K562 (cell line): ENCODE data around the gene SLC39A11. TPM values are rescaled to one million over a fixed set of nuclear protein-coding genes. Genes with fewer than 3 reads are reported as not detected.
A peak's percentile ranks its signal among the peaks of the same experiment; 100 is the strongest.

ENCODE experiments used
- ELF4 ChIP-seq: fragments of 450-650 bp; formaldehyde crosslinking; IDR thresholded peaks from 2 replicates; pipeline ENCODE4 v1.4.0; 2022; ENCODE audit warnings: missing genetic modification characterization
- HSF4 ChIP-seq: fragments of 250-450 bp; sonication (Bioruptor Pico); IDR thresholded peaks from 2 replicates; pipeline ENCODE4 v2.1.2; 2022; ENCODE audit warnings: mild to moderate bottlenecking, moderate library complexity, borderline replicate concordance
- KDM5B ChIP-seq: fragments of 200-600 bp; sonication (generic); IDR thresholded peaks from 2 replicates; pipeline ENCODE4 v1.6.1; 2012; ENCODE audit warnings: low read depth, mild to moderate bottlenecking, moderate library complexity, low read length, control low read depth, inconsistent platforms; ENCODE audit not compliant: insufficient replicate concordance
- LCOR ChIP-seq: sonication (generic); formaldehyde crosslinking; IDR thresholded peaks from 2 replicates; pipeline ENCODE4 v1.8.0; 2022; ENCODE audit warnings: mild to moderate bottlenecking, missing genetic modification reagents
- SMAD4 ChIP-seq: fragments of 250-450 bp; sonication (Bioruptor Pico); conservative IDR thresholded peaks from 2 replicates; pipeline ENCODE4 v1.8.0; 2021; ENCODE audit warnings: inconsistent platforms, mild to moderate bottlenecking, moderate library complexity
- SMARCA4 ChIP-seq: fragments of 450-650 bp; IDR thresholded peaks from 2 replicates; pipeline ENCODE4 v1.6.1; 2016
- SOX6 ChIP-seq: fragments of 450-650 bp; IDR thresholded peaks from 2 replicates; pipeline ENCODE4 v1.6.1; 2014; ENCODE audit warnings: mild to moderate bottlenecking
- SPI1 ChIP-seq: IDR thresholded peaks from 2 replicates; pipeline ENCODE4 v1.6.1; 2011; ENCODE audit warnings: low read depth, low read length, control low read depth, borderline replicate concordance
- TSHZ1 ChIP-seq: fragments of 250-450 bp; sonication (Bioruptor Pico); IDR thresholded peaks from 2 replicates; pipeline ENCODE4 v1.4.0; 2020; ENCODE audit warnings: mild to moderate bottlenecking, moderate library complexity
- XRCC4 ChIP-seq: IDR thresholded peaks from one replicate; pipeline ENCODE4 v1.6.1; 2011; ENCODE audit not compliant: insufficient read depth, insufficient read length; ENCODE audit errors: extremely low read depth
- ZKSCAN1 ChIP-seq: fragments of 150-350 bp; IDR thresholded peaks from 2 replicates; pipeline ENCODE4 v1.6.1; 2016; ENCODE audit warnings: low read depth, low read length
- ZNF146 ChIP-seq: IDR thresholded peaks from one replicate; pipeline ENCODE4 v1.6.1; 2018; ENCODE audit warnings: missing compliant biosample characterization; ENCODE audit not compliant: unreplicated experiment
- ZNF232 ChIP-seq: sonication (generic); formaldehyde crosslinking; IDR thresholded peaks from 2 replicates; pipeline ENCODE4 v1.8.0; 2022; ENCODE audit warnings: mild to moderate bottlenecking, missing genetic modification reagents
- ZNF76 ChIP-seq: fragments of 250-450 bp; sonication (Bioruptor Pico); IDR thresholded peaks from 2 replicates; pipeline ENCODE4 v1.4.0; 2020; ENCODE audit warnings: mild to moderate bottlenecking, moderate library complexity, borderline replicate concordance
- polyA plus RNA-seq, 8 experiments: library from polyadenylated mRNA; depleted of rRNA in 4 of 8; stranded (reverse) in 5 of 8; unstranded in 3 of 8; fragments of >200 nt; fragmentation: Nextera tagmentation in 2 of 8; fragmentation: Illumina TruSeq in 1 of 8; extraction: Ambion mirVana in 2 of 8; extraction: Trizol in 1 of 8; gene quantifications; 2 replicates each; pipeline versions ENCODE4 v1.2.1 to v1.2.3, GENCODE V29; 2011 to 2014; ENCODE audit warnings: inconsistent platforms in 1 of 8, missing spikeins in 1 of 8
- total RNA-seq, 7 experiments: library from RNA; depleted of rRNA in 6 of 7; stranded (reverse); fragments of >200 nt in 6 of 7; fragmentation: Illumina TruSeq in 2 of 7; extraction: Trizol in 2 of 7; gene quantifications; 2 replicates each; pipeline versions ENCODE4 v1.2.1 to v1.2.3, GENCODE V29; 2011 to 2021; ENCODE audit warnings: low replicate concordance in 1 of 7
- TF ChIP-seq, protein P1 (sequence below): sonication (generic); IDR thresholded peaks from 2 replicates; pipeline ENCODE4 v1.6.1; 2016
- TF ChIP-seq, protein P2 (sequence below): sonication (generic); formaldehyde crosslinking; IDR thresholded peaks from 2 replicates; pipeline ENCODE4 v1.9.0; 2022; ENCODE audit warnings: mild to moderate bottlenecking, missing genetic modification reagents
- TF ChIP-seq, protein P3 (sequence below), 2 experiments: IDR thresholded peaks; 2 replicates each; pipeline ENCODE4 v1.6.1; 2012; ENCODE audit warnings: improper control_type of control experiment in 2 of 2, low read depth in 2 of 2, low read length in 2 of 2, borderline replicate concordance in 1 of 2
- TF ChIP-seq, protein P4 (sequence below): fragments of 450-650 bp; IDR thresholded peaks from one replicate; pipeline ENCODE4 v1.6.1; 2018; ENCODE audit warnings: mild to moderate bottlenecking, moderate library complexity; ENCODE audit not compliant: partially characterized antibody

Gene SLC39A11
- total and polyA plus RNA-seq, 9 of the 15 experiments (the other 6 are each of a cell fraction or from before 2014, with no cell fraction given): 10.5 to 26.4 (median 13.4) TPM

DNA sequence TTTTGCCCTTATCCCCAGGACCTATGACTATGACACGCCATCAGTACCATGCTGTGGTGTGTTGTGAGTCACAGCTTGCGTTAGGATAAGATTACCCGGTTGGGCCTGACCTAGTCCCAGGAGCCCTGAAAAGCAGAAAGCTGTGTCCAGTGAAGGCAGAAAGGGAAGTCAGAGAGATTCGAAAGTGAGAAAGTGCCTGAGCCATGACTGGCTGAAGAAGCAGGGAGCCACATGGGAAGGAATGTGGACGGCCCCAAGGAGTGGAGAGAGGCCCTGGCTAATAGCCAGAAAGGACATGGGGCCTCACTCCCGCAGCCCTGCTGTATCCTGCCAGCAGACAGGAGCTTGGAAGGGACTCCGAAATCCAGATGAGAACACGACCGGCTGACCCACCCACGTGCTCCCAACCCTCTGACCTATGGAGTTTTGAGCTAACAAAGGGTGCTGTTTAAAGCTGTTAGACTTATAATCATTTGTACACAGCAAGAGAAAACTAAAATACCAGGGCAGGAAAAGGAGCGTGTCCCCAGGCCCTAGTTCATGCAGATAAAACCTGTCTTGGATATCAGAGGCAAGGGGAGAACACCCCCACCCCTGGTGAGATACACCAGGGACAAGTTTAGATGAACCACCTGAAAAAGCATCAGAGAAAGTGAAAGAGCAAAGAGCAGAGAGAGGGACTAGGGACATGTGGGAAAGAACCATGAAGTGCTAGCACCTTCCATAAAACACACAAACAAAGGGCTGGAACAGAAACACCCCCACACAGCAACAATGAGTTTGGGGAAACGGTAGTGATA is 115.3 kb downstream of the SLC39A11 start (continued):
- no peak for TF ChIP-seq KDM5B
- TF ChIP-seq TSHZ1 (CRISPR knock-in tag): no peak
- no peak for TF ChIP-seq ELF4 (CRISPR knock-in tag)
- TF ChIP-seq, protein P1, sequence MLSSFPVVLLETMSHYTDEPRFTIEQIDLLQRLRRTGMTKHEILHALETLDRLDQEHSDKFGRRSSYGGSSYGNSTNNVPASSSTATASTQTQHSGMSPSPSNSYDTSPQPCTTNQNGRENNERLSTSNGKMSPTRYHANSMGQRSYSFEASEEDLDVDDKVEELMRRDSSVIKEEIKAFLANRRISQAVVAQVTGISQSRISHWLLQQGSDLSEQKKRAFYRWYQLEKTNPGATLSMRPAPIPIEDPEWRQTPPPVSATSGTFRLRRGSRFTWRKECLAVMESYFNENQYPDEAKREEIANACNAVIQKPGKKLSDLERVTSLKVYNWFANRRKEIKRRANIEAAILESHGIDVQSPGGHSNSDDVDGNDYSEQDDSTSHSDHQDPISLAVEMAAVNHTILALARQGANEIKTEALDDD: peak; percentile 82
- TF ChIP-seq, protein P2, sequence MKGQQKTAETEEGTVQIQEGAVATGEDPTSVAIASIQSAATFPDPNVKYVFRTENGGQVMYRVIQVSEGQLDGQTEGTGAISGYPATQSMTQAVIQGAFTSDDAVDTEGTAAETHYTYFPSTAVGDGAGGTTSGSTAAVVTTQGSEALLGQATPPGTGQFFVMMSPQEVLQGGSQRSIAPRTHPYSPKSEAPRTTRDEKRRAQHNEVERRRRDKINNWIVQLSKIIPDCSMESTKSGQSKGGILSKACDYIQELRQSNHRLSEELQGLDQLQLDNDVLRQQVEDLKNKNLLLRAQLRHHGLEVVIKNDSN: peak; percentile 38; the same call in 1 of the 2 replicates
- TF ChIP-seq ZNF76 (CRISPR knock-in tag): no peak
- TF ChIP-seq ZNF146: no peak
- peak; percentile 54 for TF ChIP-seq SMARCA4
- TF ChIP-seq SOX6: no peak
- TF ChIP-seq ZKSCAN1: no peak
- peak; percentile 59; the same call in 1 of the 2 replicates for TF ChIP-seq SPI1
- peak; percentile 24; the same call in 1 of the 2 replicates for TF ChIP-seq SMAD4 (CRISPR knock-in tag)
- TF ChIP-seq HSF4 (CRISPR knock-in tag): no peak
- TF ChIP-seq ZNF232: no peak
- no peak for TF ChIP-seq XRCC4
- TF ChIP-seq, protein P3, sequence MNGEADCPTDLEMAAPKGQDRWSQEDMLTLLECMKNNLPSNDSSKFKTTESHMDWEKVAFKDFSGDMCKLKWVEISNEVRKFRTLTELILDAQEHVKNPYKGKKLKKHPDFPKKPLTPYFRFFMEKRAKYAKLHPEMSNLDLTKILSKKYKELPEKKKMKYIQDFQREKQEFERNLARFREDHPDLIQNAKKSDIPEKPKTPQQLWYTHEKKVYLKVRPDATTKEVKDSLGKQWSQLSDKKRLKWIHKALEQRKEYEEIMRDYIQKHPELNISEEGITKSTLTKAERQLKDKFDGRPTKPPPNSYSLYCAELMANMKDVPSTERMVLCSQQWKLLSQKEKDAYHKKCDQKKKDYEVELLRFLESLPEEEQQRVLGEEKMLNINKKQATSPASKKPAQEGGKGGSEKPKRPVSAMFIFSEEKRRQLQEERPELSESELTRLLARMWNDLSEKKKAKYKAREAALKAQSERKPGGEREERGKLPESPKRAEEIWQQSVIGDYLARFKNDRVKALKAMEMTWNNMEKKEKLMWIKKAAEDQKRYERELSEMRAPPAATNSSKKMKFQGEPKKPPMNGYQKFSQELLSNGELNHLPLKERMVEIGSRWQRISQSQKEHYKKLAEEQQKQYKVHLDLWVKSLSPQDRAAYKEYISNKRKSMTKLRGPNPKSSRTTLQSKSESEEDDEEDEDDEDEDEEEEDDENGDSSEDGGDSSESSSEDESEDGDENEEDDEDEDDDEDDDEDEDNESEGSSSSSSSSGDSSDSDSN (IDR thresholded peaks at IDR 0.05; ENCODE audit: borderline replicate concordance in 1 of 2, low read depth in 2 of 2, low read length in 2 of 2): 0 out of 4 replicates have a peak, but pooled peaks of 1 of the 2 experiments have one; percentile 22
- TF ChIP-seq, protein P4, sequence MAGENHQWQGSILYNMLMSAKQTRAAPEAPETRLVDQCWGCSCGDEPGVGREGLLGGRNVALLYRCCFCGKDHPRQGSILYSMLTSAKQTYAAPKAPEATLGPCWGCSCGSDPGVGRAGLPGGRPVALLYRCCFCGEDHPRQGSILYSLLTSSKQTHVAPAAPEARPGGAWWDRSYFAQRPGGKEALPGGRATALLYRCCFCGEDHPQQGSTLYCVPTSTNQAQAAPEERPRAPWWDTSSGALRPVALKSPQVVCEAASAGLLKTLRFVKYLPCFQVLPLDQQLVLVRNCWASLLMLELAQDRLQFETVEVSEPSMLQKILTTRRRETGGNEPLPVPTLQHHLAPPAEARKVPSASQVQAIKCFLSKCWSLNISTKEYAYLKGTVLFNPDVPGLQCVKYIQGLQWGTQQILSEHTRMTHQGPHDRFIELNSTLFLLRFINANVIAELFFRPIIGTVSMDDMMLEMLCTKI: no peak
- no peak for TF ChIP-seq LCOR (CRISPR knock-in tag)
